B cell (primary cell): ENCODE measurements around the gene FGD4. TPM values are rescaled to one million over a fixed set of nuclear protein-coding genes. Genes with fewer than 3 reads are reported as not detected.

Experiments used
- ATAC-seq: fragments of 200-7000 bp; cut with Tn5 transposase; one replicate; pipeline ENCODE4 v1.10.0; 2021; ENCODE audit warnings: low read depth, mild to moderate bottlenecking, moderate number of reproducible peaks, moderate library complexity
- CTCF ChIA-PET: fragments of 350-600 bp; sonication (Branson Sonifier 250); formaldehyde crosslinking; loops from one replicate; lab custom pipeline; 2021; ENCODE audit warnings: antibody characterized with exemption, inconsistent platforms; lab: Charles Lee
- POLR2A ChIA-PET: fragments of 350-600 bp; sonication (Branson Sonifier 250); formaldehyde crosslinking; loops from one replicate; lab custom pipeline; 2021; ENCODE audit warnings: antibody characterized with exemption; lab: Charles Lee
- DNase-seq: peaks from one replicate; pipeline ENCODE4 v3.0.0; 2013
- H2AFZ ChIP-seq: 2 replicates; pipeline ENCODE4 v1.6.1; 2012; ENCODE audit warnings: mild to moderate bottlenecking, low read depth, low read length; ENCODE audit not compliant: insufficient read depth, poor library complexity, severe bottlenecking
- H3K27ac ChIP-seq, 2 donors: 1 replicate in 1 of 2; 2 replicates in 1 of 2; pipeline ENCODE4 v1.5.1; 2012 to 2013; ENCODE audit warnings: low read length in 2 of 2, mild to moderate bottlenecking in 2 of 2, moderate library complexity in 1 of 2
- H3K27me3 ChIP-seq, 4 experiments: fragments of 200-600 bp in 1 of 4; sonication (generic) in 1 of 4; replicated peaks in 1 of 4; 1 replicate in 2 of 4; 2 replicates in 2 of 4; pipeline versions ENCODE4 v1.6.1 to v1.7.0; 2013 to 2016; ENCODE audit warnings: low read length in 3 of 4, mild to moderate bottlenecking in 2 of 4, mixed read lengths in 1 of 4, moderate library complexity in 1 of 4; ENCODE audit not compliant: insufficient read depth in 4 of 4, control insufficient read depth in 3 of 4; ENCODE audit errors: control extremely low read depth in 1 of 4
- H3K36me3 ChIP-seq, 2 experiments: replicated peaks in 1 of 2; 1 replicate in 1 of 2; 2 replicates in 1 of 2; pipeline versions ENCODE4 v1.6.1 to v1.7.1; 2013; ENCODE audit warnings: low read length in 1 of 2; ENCODE audit not compliant: insufficient read depth in 2 of 2, control insufficient read depth in 1 of 2; ENCODE audit errors: control extremely low read depth in 1 of 2, extremely low read depth in 1 of 2
- H3K4me1 ChIP-seq, 2 donors: fragments of 200-600 bp in 1 of 2; sonication (generic) in 1 of 2; 1 replicate in 1 of 2; 2 replicates in 1 of 2; pipeline versions ENCODE4 v1.5.1 to v1.6.1; 2013 to 2017; ENCODE audit warnings: low read length in 2 of 2; ENCODE audit not compliant: control insufficient read depth in 2 of 2, insufficient read depth in 2 of 2
- H3K4me2 ChIP-seq: replicated peaks from 2 replicates; pipeline ENCODE3; 2012; ENCODE audit warnings: mild to moderate bottlenecking, low read depth, low read length; ENCODE audit not compliant: poor library complexity, severe bottlenecking
- H3K4me3 ChIP-seq, 5 experiments: fragments of 200-600 bp in 1 of 5; sonication (generic) in 1 of 5; 1 replicate in 3 of 5; 2 replicates in 2 of 5; pipeline versions ENCODE4 v1.5.1 to v1.7.0; 2011 to 2016; ENCODE audit warnings: low read length in 4 of 5, mild to moderate bottlenecking in 4 of 5, low read depth in 2 of 5, control low read depth in 1 of 5, moderate library complexity in 1 of 5; ENCODE audit not compliant: insufficient read depth in 1 of 5; ENCODE audit errors: control extremely low read depth in 1 of 5, extremely low read depth in 1 of 5
- H3K79me2 ChIP-seq: fragments of 200-600 bp; sonication (generic); one replicate; pipeline ENCODE4 v1.6.0; 2016; ENCODE audit warnings: low read length; ENCODE audit not compliant: control insufficient read depth, insufficient read depth
- H3K9ac ChIP-seq: fragments of 200-600 bp; sonication (generic); 2 replicates; pipeline ENCODE4 v1.6.1; 2017; ENCODE audit warnings: mild to moderate bottlenecking, low read length, moderate library complexity
- H3K9me3 ChIP-seq, 3 donors: one replicate each; pipeline versions ENCODE4 v1.6.1 to v1.7.1; 2013; ENCODE audit warnings: low read length in 2 of 3; ENCODE audit not compliant: control insufficient read depth in 2 of 3, insufficient read depth in 1 of 3; ENCODE audit errors: control extremely low read depth in 1 of 3
- H4K20me1 ChIP-seq: 2 replicates; pipeline ENCODE4 v1.6.0; 2012; ENCODE audit warnings: mild to moderate bottlenecking, low read length; ENCODE audit not compliant: insufficient read depth, control insufficient read depth, poor library complexity, severe bottlenecking
- H3K27ac Mint-ChIP-seq: one replicate; pipeline ENCODE4 v1.8.0; 2021; ENCODE audit warnings: mixed read lengths
- H3K27me3 Mint-ChIP-seq: one replicate; pipeline ENCODE4 v1.8.0; 2021; ENCODE audit warnings: mixed read lengths
- H3K4me1 Mint-ChIP-seq: one replicate; pipeline ENCODE4 v1.8.0; 2021; ENCODE audit warnings: mixed read lengths
- H3K4me3 Mint-ChIP-seq: one replicate; pipeline ENCODE4 v1.8.0; 2021; ENCODE audit warnings: mixed read lengths
- H3K9me3 Mint-ChIP-seq: one replicate; pipeline ENCODE4 v1.8.0; 2022; ENCODE audit warnings: mixed read lengths; ENCODE audit not compliant: insufficient read depth
- EZH2 ChIP-seq: IDR thresholded peaks from 2 replicates; pipeline ENCODE4 v1.6.1; 2012; ENCODE audit warnings: borderline replicate concordance, low read depth, mild to moderate bottlenecking, moderate library complexity, low read length; ENCODE audit not compliant: insufficient read depth, poor library complexity, severe bottlenecking
- WGBS: methylation state at CpG from one replicate; pipeline ENCODE4 v1.1.5; 2013; ENCODE audit warnings: missing lambda C conversion rate; ENCODE audit not compliant: insufficient coverage; 5-methylcytosine and 5-hydroxymethylcytosine counted together
- intact Hi-C: fragments of 100-400 bp; cut with micrococcal nuclease; formaldehyde crosslinking; loops from one replicate; pipeline ENCODE4 v1.10.0; 2022
- polyA plus RNA-seq: library from polyadenylated mRNA; depleted of rRNA; stranded (reverse); fragments of >200 nt; gene quantifications from 2 replicates; pipeline ENCODE4 v1.2.3, GENCODE V29; 2012
- total RNA-seq, 2 donors: library from RNA; stranded (reverse); fragments of 120-200 nt in 1 of 2; gene quantifications; 1 replicate in 1 of 2; 2 replicates in 1 of 2; pipeline versions ENCODE4 v1.2.3 to v1.2.4, GENCODE V29; 2013 to 2022
- TF ChIP-seq, protein P1 (sequence below): fragments of 200-600 bp; IDR thresholded peaks from one replicate; pipeline ENCODE4 v1.8.0; 2022; ENCODE audit warnings: antibody characterized with exemption, mild to moderate bottlenecking

The FGD4 gene
- total and polyA plus RNA-seq, 2 donors (not counting 1 experiment from before 2014, with no cell fraction given): 2.1 to 2.8 TPM

DNA sequence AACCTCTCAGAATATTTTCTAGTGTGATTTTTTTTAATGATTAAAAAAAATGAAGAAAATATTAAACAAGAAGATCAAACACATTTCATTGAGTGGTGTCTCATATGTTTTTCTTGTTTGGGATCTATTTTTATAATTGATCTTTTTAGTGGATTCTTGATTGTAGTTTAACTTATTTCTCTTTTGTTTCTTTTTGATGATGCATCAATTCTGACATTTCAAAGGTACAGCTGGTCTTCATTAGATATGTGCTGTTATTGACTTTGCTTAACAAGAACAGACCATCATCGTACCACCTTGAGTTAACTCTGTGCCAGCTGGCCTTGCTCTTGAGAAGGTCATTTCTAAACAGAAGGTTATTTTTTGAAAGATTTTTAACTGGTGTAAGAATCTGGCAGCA is 45.8 kb upstream of the FGD4 start:
- Mint-ChIP-seq H3K4me1 (no peaks in the 10 kb centered on the region), H3K27ac (no peak overlapping the region), H3K9me3 (no peaks in the 10 kb centered on the region), H3K27me3 (no peaks in the 10 kb centered on the region), H3K4me3 (no peak overlapping the region)
- ChIA-PET POLR2A (no interaction called here), CTCF (interaction anchor here (0.9 to 2.9 kb wide), 2 partner anchors 12 to 14 kb away, joined by 4 to 6 read pairs; no protein-coding TSS in a partner anchor)
- Histone ChIP-seq H3K79me2 (no peaks in the 10 kb centered on the region), H3K4me1 (no peaks in the 10 kb centered on the region), H4K20me1 (no peaks in the 10 kb centered on the region), H3K4me3 (no peak overlapping the region), H3K27ac (no peak overlapping the region), H3K4me2 (no peak overlapping the region), H3K9ac (no peak overlapping the region), H3K36me3 (no peaks in the 10 kb centered on the region), H3K27me3 (no peaks in the 10 kb centered on the region), H3K9me3 (no peaks in the 10 kb centered on the region), H2AFZ (no peak overlapping the region)
- no CpG with 5 or more reads among the region's 1 CpG for WGBS
- DNase-seq: no peak
- intact Hi-C loops: no loop called here
- no peak for ATAC-seq
- no peak for TF ChIP-seq EZH2
- TF ChIP-seq, protein P1, sequence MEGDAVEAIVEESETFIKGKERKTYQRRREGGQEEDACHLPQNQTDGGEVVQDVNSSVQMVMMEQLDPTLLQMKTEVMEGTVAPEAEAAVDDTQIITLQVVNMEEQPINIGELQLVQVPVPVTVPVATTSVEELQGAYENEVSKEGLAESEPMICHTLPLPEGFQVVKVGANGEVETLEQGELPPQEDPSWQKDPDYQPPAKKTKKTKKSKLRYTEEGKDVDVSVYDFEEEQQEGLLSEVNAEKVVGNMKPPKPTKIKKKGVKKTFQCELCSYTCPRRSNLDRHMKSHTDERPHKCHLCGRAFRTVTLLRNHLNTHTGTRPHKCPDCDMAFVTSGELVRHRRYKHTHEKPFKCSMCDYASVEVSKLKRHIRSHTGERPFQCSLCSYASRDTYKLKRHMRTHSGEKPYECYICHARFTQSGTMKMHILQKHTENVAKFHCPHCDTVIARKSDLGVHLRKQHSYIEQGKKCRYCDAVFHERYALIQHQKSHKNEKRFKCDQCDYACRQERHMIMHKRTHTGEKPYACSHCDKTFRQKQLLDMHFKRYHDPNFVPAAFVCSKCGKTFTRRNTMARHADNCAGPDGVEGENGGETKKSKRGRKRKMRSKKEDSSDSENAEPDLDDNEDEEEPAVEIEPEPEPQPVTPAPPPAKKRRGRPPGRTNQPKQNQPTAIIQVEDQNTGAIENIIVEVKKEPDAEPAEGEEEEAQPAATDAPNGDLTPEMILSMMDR: no peak

DNA sequence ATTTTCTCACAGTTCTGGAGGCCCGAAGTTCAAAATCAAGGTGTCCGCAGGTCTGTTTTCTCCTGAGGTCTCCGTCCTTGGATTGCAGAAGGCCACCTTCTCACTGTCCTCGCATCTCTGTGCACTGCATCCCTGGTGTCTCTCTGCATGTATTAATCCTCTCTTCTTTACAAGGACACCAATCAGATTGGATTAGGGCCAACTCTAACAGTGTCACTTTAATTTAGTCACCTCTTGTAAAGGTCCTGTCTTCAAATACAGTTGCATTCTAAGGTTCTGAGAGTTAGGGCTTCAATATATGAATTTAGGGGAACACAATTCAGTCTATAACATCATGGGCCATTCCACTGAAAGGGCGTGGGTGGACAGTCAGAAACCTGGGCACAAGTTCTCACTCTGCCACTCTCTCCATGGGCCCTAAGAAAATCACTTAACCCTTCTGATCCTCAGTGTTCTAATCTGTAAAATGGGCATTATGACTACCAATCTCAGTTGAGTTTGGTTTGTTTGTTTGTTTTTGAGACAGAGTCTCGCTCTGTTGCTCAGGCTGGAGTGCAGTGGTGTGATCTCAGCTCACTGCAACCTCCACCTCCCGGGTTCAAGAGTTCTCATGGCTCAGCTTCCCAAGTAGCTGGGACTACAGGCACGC is 41.6 kb upstream of the FGD4 start:
- CTCF ChIA-PET: no interaction called here

More for the DNA sequence above, 41.6 kb upstream of the FGD4 start:
- Histone ChIP-seq H3K27me3 (no peaks in the 10 kb centered on the region), H3K36me3 (no peaks in the 10 kb centered on the region), H3K4me3 (no peak overlapping the region), H3K79me2 (no peaks in the 10 kb centered on the region), H3K9me3 (no peaks in the 10 kb centered on the region), H4K20me1 (no peaks in the 10 kb centered on the region), H3K27ac (no peak overlapping the region), H3K4me2 (no peak overlapping the region), H2AFZ (no peak overlapping the region), H3K4me1 (no peaks in the 10 kb centered on the region), H3K9ac (no peak overlapping the region)
- no peaks in the 10 kb centered on the region for H3K27me3 Mint-ChIP-seq
- no peaks in the 10 kb centered on the region for H3K4me1 Mint-ChIP-seq
- H3K27ac Mint-ChIP-seq: no peak overlapping the region
- DNase-seq: no peak
- no peak overlapping the region for H3K4me3 Mint-ChIP-seq
- over 99% methylated on average over 7 of the region's 8 CpGs for WGBS
- TF ChIP-seq, protein P1: no peak
- no peak for TF ChIP-seq EZH2
- intact Hi-C loops: no loop called here
- H3K9me3 Mint-ChIP-seq: no peaks in the 10 kb centered on the region
- POLR2A ChIA-PET: no interaction called here
- ATAC-seq: no peak
